ENCODE data around the gene DNAJB8.
A peak's percentile ranks its signal among the peaks of the same experiment; 100 is the strongest.

The DNAJB8 gene

DNA sequence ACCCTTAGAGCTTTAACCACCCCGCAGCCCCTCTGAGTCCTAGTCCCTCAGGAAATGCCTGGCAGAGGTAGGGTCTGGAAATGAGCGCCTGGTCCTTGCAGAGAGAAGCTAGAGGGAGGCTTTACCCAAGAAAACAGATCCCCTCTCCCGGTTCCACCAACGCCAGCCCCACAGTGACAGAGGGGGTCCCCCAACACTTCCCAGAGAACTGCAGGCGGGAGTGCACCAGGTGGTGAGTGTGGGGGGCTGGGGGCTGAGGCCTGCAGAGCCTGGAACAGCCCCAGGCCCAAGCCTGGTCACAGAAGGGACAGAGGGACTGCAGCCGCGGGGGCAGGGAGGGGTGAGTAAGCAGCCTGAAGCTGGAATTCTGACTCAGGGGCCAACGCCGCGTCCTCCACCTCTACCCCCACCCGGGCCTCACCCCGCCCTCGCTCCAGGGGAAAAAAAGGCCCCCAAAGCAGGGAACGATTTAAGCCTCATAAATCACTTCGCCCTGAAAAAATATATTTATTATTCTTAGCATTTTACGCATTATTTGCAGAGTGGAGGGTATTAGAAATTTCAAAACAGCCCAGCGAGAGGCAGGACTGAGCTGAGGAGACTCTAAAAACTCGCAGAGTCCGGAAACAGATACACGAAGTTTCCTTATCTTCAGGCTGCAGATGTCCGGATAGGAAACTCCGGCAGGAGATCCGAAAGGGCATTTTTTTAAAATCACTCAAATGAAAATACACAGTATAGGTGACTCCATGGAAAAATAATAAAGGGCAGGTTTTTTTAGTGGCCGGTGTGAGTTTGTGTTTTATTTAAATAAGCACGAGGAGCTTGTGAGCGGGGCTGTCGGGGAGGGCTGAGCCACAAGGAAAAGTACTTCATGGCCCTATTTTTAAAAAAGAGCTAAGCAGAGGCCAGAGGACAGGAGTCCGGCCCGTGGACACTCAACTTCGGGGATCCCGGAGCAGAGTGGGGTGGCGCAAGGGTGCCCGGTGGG is 16.3 kb upstream of the DNAJB8 start:
- peak; percentile 57 for DNase-seq

DNA sequence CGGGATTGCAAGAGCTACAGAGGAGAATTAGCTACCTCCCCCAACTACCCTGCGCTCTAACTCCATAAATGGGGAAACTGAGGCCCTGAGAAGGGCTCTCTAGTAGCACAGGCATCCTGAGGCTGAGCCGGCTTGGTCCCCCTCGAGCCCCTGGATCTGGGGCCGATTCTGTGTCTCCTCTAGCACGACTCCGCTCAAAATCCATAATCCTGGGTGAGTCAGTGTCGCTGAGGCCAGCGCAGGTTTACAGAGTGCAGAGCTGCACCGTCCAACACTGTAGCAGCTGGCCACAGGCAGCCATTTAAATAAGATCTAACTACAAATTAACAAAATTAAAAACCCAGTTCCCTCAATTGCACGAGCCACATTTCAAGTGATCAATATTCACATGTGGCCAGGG is 15.5 kb upstream of the DNAJB8 start:
- peak; percentile 65 for DNase-seq

DNA sequence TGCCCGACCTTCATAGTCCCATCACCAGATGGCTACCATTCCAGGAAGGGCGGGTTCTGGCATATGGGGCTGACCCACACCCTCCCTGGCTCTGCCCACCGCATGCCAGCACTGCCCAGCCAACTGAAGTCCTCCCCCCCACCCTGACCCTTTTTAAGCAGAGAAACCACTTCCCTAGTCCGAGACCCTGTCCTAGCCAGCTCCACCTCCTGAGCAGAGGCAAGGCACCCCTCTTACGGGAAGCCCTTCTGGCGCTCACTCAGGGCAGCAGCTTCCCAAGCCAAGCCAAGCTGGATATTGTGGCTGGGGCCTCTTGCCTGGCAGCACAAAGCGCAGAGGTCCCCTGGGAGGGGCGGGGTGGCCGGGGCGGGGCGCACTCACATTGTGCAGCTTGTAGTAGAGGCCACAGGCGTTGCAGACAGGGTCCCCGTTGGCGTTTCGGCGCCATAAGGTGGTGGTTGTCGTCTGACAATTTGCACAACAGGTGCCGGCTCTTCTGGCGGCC is 14.8 kb upstream of the DNAJB8 start:
- peak; percentile 52 for DNase-seq

DNA sequence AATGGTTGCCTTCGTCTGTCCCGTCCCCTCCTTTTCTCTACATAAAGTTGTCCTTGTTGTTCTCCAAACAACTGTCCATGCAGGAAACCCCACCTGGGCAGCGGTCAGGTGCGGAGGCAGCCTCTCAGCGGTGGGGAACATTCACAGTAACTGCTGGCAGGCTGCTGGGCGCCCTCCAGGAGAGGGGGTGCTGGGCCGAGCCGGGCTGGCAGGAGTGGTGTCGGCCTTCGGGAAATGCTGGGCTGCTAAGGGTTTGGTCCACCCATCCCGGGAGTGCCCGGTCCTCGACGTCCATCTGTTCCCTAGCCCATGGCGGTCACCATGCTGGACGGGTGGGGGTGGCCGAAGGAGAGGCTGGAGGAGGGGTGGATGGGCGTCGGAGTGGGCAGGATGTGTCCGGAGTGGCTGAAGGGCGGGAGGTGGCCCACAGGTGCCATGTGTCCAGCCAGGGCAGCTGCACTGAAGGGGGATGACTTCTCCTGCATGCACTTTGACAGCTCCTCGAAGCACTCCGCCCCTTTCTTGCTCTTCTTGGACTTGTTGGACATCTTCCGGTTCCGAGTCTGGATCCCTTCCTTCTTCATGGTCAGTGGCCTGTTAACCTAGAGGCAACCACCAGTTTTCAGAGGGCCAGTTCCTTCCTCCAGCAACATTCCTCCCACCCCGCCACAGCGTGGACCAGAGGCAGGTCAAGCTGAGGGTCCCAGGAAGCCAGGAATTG is 14.2 kb upstream of the DNAJB8 start:
- DNase-seq = no peak

DNA sequence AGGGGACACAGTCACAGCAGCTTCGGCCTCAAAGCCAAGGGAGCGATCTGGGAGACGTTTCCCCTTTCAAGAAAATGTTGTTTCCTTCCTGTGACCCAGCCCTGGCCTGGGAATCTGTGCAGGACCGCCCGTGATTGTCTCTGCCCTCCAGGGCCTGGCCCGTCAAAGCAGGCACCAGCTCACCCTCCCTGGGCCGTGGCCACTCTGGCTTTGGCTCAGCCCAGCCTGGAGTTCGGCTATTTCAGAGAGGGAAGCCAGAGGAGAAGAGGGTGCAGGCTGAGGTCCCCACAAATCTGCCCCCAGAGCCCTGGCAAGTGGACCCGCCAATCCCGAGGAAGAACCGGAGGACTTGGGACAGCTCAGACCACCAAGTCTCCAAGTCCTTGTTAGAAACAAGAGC is 13.6 kb upstream of the DNAJB8 start:
- no peak for DNase-seq

DNA sequence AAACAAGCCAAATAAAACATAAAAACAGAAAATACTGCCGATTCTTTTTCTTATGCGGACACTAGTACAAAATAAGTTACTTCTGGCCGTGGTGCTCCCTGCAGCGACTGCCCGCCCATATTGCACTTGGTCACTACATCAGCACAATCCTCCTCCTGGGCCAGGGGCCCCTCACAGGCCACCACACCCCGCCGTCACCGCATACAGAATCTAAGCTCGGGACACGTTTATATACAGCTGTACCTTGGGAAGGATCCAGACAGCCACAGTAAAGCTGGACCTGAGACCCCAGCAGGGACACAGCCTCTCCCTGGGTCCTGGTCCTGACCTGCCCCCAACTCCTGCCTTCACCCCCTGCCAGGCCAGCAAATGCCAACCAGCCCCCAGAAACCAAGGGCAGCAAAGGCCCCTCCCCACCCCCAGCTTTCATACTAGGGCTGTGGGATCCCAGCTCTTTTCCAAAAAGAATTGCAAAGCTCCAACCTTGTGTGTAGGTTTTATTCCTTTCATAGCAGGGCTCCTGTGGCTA is 12.9 kb upstream of the DNAJB8 start:
- no peak for DNase-seq

DNA sequence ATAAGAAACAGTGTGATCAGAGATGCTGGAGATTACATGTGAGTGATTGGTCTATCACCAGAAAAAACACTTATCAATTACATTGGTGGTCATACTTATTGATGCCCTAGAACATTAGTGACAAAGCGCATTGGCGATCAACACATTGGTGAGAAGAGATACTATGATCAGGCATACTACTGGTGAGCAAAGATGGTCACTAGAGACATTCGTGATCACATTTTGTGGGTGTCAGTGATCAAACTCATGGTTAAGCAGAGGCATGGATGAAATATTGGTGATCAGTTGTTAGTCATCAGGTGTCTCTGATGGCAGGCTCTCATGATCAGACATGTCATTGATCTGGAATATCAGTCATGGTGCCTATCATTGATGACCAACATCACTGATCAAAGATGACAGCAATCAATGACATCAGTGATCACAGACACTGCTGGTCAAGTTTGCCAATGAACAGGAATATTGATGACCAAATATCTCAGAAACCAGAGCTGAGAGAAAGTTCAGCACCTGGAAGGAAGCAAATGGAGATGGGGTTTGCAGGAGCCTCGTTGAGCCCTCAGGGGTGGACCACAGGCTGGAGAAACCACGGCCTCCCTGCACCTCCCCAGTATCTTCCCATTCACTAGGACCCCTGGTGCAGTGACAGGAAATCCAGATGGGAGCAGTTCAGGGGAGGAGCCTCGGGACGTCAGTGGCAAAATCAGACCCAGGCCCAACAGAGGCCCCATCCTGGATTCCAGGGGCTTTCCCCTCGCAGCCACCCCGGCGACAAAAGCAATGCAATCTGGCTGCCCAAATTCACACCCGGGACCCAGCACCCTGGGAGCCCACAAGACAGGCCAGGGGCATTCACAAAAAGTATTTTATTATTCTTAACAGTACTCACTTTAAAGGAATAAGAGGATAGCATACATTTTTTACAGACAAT is 12.2 kb upstream of the DNAJB8 start:
- DNase-seq = no peak

DNA sequence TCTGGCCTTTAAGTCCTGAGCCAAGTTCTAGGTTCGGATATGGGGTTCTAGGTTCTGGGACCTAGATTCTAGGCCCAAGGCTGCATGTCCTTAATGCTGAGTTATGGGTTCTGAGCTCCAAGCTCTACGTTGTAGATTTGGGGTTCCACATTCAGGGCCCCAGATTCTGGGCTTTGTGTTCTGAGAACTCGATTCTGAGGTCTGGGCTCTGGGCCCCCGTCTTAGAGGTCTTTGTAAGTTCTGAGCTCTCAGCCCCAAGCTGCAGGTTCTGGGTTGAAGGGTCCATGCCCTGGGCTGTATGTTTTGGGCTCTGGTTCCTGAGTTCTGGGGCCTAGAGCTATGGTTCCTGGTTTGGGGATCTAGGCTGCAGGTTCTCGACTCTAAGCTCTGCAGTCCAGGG is 10.0 kb upstream of the DNAJB8 start:
- no peak for DNase-seq

DNA sequence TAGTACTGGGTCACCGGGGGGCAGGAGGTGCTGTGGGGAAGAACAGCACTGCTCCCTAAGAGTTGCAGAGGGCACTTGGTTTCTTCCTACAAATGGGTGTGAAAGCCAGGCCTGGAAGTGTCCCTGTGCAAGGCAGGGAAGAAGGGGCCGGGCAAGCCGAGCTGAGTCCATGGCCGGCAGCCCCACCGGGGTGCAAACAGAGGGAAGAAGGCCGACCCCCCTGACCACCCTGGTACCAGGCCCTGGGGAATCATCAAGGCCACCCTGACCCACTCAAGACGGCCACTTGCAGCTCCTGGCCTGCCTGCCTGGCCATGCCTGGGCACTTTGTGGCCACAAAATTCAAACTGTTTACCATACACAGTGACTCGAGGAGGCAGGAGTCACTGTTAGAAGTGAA is 8.7 kb upstream of the DNAJB8 start:
- DNase-seq = no peak

DNA sequence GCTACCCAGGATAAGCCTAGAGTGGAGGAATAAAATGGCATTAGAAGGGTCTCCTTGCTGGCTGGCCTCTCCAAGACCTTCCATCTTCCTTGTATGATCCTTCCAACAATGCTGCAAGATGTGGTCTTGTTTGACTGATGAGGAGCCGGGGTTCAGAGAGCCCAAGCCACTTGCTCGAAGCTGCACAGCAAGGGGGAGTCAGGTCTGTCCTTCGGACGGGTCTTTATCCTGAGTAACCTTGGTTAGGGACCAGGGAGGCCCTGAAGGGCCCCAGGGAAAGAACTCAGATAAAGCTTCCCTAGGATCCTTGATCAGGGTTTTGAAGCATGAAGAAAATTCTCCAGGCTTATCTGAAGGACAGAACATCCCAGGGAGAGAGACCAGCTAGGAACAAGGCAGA is 7.0 kb upstream of the DNAJB8 start:
- DNase-seq = no peak

DNA sequence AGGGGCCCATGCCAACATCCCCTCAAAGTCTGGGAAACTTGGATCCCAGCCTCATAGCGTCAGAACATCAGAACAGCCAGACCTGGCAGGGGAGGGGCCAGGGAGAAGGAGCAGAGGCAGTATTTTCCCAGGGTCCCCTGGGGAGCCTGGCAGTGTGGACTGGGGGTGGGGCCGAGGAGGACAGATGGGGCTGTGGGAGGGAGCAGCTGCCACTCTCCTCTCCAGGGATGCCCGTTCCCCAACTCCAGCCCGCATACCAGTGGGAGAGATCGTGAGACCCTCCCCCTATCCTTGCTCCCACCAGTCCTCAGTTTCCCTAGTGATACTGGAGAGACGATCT is 6.5 kb upstream of the DNAJB8 start:
- peak; percentile 49 for DNase-seq

DNA sequence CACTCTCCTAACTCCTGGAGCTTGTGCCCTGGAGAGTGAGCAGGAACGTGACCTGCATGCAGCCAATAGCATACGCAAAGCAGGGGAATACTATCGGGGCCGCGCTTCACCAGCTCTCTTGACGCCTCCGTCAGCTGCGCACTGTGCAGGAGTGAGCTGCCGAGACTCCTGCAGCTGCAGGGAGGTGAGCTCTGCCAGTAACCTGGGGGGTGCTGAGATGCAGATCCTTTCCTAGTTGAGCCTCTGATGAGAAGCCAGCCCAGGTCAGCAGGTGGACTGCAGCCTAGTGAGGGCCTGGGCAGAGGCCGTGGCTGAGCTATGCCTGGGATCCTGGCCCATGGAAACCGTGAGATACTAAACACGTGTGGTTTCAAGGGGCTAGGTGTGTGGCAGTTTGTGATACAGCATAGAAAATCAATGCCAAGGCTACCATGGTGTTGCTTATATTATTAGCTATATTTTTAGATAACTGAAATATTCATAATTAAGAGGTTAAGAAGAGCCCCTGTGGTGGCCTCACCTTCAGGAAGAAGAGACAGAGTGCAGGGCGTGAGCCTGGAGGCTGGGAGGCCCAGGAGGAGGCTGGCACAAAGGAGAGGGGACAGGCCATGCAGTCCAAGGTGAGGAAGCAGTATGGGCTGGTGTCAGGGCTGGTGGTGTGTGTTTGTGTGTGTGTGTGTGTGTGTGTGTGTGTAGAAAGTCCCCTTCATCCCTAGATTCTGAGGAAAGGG is 5.9 kb upstream of the DNAJB8 start:
- DNase-seq = no peak

DNA sequence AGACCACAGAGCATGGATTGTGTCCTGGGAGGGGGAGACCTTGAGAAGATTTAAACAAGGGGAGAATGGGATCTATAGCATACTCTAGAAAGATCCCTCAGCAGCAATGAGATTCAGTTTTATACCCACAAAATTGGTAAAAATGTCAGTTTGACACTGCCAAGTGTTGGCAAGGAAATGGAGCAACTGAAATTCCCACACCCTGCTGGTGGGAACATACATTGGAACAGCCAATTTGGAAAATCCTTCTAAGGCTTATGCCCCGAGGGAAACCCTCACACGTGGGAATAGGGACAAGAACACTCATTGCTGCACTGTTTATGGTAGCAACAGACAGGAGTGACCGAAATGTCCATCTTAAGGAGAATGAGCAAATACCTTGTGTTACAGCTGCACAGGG is 5.0 kb upstream of the DNAJB8 start:
- no peak for DNase-seq

DNA sequence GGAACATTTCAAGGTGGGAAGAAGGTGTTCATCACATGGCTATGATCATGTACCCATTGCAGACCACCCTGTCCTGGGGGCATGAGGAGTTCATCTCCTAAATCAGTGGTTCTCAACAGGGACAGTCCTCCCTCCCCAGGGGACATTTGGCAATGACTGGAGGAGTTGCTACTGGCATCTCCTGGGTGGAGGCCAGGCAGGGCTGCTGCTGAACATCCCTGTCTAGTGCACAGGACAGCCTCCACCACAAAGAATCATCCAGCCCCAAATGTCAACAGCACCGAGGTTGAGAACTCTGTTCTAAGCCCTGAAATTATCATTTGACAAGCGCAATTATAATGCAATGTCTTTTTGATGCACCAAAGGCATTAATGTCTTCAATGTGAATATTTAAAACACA is 4.4 kb upstream of the DNAJB8 start:
- DNase-seq = no peak

DNA sequence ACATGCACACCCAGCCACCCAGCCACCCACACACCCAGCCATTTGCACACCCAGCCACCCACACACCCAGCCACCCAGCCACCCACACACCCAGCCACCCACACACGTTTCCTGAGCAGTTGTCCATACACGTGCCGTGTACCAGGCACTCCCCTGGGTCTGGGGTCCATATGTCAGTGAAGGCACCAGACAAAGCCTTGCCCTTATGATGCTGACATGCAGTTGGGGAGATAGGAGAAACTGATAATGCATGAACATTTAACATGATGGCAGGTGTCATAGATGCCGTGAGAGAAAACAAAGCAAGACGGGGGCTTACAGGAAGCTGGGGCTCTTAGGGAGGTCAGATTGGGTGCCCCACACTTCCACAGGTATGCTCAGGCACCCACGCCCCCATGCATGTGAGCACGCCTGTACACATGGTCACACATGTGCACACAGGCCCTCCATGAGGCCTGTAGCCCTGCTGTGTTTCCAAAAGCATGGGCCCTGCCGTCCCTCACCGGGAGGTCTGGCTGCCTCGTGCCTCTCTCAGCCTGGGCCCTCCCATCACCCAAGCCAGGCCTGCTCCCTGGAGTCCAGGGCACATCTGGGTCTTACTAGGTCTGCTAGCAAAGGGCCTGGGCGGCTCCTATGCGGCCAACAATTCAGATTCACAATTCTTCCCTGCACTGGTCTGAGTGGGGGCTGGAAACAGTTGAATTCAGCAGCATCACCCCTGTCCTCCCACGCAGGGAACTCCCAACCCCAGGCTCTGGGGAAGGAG is 3.6 kb upstream of the DNAJB8 start:
- DNase-seq = no peak

DNA sequence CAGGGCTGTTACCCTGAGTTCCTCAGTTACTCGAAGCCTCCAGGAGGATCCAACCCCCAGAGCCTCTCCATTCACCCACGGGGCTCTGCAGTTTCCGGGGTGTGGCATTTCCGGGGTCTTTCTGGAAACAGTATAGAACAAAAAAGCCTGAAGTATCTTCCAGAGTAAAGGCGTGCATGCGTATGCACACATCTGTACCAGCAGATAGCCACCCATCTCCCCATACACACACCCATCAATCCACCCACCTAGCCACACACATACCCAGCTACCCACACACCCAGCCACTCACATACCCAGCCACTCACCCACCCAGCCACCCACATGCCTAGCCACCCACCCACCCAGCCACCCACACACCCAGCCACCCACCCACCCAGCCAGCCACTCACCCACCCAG is 2.9 kb upstream of the DNAJB8 start:
- no peak for DNase-seq

DNA sequence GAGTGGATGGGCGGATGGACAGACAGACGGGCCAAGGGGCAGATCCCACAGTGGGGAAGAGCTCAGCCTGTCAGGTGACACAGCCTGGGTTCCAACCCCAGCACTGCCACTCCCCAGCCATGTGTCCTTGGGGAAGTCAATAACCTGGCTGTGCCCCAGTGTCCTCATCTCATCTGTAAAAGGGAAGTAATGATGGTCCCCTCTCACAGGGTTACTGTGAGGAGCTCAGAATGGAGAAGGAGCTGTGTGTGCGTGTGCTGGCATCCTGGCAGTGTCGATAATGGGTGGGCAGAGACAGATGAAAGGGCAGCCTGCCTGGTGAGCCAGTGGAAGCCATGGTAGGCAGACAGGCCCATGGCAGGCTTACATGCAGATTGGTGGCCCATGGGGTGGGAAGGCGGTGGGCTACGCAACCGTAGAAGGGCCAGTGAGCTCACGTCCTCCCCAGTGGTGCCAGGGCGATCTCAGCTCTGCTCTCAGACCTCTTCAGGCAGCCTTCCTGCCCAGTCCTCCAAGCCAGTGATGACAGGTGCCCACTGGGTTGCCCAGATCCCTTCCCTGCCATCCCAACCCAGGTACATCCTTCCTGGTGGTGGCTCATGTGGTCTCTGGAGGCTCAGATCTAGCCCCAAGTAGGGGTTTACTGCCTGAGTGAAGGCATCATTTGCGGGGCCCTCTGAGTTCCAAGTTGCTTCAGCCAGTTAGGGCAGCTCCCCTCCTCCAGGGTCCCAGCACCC is 2.3 kb upstream of the DNAJB8 start:
- no peak for DNase-seq

DNA sequence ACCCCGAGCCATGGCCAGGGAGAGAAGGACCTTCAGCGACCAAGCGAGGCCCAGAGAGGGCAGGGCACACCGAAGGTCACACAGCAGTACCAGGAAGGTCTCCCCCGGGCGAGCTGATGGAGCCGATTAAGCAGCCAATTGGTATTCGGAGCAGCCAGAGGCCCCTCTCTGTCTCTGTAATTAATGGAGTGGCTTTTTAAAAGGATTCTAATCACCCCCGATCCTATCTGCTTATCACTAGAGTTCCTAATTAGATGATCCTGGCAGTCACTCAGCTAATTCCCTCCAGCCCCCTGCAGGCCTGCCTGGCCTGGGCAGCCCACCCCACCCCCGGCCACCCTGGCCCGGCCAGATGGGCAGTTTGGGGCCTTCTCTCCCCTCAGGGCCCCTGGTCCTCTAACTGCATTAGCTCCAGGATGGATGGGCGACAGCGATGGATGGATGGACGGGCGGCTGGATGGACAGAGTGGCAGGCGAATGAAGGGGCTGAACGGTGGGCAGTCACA is 1.6 kb upstream of the DNAJB8 start:
- no peak for DNase-seq

DNA sequence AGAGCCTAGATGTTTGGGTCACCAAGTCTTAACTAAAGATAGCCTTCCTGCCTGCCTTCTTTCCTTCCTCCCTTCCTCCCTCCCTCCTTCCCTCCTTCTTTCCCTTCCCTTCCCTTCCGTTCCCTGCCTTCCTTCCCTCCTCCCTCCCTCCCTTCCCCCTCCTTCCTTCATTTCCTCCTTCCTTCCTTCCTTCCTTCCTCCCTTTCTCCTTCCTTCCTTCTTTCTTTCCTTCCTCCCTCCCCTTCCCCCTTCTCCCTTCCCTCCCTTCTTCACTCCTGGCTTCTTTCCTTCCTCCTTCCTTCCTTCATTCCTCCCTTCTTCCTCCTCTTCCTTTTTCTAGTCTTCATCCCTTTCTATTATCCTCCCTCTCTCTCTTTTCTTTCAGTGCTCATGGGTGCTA is 2.0 kb downstream of the DNAJB8 start:
- no peak for DNase-seq

DNA sequence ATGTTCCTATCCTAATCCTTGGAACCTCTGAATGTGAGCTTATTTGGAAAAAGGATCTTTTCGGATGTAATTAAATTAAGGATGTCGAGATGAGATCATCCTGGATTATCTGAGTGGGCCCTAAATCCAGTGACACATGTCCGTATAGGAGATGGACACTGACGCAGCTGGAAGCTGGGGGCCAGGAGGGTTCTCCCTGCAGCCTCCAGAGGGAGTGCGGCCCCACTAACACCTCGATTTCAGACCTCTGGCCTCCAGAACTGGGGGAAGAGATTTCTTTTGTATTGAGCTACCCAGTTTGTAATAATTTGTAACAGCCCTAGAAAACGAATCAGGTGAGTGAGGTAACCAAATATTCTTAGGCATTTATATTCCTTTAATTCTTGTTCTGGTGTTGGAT is 2.5 kb downstream of the DNAJB8 start:
- DNase-seq = no peak

All from retina (tissue), 1 donor.